ENCODE results near the gene SOX30.

DNA sequence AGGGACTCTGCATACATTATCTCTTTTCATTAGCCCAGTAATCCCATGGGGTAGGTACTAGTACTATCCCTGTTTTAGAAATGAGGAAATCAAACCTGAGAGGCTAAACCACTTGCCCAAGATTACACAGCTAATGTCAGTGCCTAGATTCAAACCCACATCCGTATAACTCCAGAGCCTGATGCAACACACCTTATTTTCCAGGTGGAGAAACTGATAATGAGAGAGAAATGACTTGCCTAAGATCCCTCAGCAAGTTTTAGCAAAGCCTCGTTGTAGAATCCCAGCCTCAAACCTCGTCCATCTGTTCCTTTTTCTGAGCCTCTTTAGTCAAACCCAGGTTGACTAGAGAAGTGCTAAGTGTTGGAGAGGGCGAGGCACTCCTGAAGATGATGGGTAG, 75.6 kb downstream of the SOX30 start:
- TF ChIP-seq, protein P1, sequence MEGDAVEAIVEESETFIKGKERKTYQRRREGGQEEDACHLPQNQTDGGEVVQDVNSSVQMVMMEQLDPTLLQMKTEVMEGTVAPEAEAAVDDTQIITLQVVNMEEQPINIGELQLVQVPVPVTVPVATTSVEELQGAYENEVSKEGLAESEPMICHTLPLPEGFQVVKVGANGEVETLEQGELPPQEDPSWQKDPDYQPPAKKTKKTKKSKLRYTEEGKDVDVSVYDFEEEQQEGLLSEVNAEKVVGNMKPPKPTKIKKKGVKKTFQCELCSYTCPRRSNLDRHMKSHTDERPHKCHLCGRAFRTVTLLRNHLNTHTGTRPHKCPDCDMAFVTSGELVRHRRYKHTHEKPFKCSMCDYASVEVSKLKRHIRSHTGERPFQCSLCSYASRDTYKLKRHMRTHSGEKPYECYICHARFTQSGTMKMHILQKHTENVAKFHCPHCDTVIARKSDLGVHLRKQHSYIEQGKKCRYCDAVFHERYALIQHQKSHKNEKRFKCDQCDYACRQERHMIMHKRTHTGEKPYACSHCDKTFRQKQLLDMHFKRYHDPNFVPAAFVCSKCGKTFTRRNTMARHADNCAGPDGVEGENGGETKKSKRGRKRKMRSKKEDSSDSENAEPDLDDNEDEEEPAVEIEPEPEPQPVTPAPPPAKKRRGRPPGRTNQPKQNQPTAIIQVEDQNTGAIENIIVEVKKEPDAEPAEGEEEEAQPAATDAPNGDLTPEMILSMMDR (IDR thresholded peaks at IDR 0.05; ENCODE audit: low read depth, low read length) = no peak
- TF ChIP-seq EZH2phosphoT487 (IDR thresholded peaks at IDR 0.05; ENCODE audit: low read depth) = no peak

Measured in OCI-LY3 (cell line).